ENCODE data around the gene ACOT13.
"Not testable (repeated sequence)": the region's sequence is repeated elsewhere in the genome, so short reads cannot be mapped to it uniquely, and the experiment has no call there.

The ACOT13 gene

DNA sequence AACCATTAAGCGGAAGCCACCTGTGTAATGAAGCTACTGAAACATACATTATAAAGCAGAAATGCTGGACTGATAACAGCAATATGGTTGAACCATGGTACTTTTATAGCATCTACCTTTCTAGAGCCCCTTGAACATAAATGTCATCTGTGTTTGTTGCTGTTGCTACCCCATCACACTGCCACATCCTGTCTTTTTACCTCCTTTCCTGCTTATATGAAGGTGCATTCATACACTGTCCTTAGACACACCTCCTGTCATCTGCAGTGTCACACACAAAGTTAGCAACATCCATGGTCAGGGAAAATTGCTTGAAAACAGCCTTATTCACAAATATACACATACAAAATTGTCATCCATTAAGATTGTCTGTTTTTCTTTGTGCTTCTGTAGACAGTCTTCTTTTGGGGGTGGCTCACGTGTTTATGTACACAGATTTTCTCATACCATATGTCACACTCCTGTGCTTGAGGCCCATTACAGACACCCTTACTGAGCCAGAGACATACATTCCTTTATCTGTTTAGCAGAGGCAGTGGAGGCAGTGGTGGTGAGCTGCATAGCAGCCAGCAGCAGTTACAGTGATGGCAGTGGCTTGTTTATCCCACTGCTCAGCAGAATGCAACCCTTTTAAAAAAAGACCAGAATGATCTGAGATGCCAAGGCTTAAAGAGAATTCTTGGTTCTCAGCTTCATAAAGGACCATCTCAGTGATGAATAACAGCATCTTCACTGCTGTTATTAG, 26.1 kb downstream of the ACOT13 start:
- DNase-seq = no peak

- no peak for DNase-seq
Measured at GRCh38 chr6:24694198-24694597, 27.3 kb downstream of the ACOT13 start.

DNA sequence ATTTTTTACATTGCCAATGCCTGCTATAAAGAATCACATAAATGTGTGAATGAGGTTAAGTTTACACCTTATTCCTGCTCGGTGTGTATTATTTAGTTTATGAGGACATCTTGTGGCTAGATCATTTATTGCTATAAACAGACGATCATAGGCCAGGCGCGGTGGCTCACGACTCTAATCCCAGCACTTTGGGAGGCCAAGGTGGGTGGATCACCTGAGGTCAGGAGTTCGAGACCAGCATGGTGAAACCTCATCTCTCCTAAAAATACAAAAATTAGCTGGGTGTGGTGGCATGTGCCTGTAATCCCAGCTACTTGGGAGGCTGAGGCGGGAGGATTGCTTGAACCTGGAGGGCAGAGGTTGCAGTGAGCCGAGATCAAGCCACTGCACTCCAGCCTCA, 28.8 kb downstream of the ACOT13 start:
- not testable (repeated sequence) for DNase-seq

GRCh38 chr6:24696097-24696496, 29.2 kb downstream of the ACOT13 start:
- DNase-seq = no peak

DNA sequence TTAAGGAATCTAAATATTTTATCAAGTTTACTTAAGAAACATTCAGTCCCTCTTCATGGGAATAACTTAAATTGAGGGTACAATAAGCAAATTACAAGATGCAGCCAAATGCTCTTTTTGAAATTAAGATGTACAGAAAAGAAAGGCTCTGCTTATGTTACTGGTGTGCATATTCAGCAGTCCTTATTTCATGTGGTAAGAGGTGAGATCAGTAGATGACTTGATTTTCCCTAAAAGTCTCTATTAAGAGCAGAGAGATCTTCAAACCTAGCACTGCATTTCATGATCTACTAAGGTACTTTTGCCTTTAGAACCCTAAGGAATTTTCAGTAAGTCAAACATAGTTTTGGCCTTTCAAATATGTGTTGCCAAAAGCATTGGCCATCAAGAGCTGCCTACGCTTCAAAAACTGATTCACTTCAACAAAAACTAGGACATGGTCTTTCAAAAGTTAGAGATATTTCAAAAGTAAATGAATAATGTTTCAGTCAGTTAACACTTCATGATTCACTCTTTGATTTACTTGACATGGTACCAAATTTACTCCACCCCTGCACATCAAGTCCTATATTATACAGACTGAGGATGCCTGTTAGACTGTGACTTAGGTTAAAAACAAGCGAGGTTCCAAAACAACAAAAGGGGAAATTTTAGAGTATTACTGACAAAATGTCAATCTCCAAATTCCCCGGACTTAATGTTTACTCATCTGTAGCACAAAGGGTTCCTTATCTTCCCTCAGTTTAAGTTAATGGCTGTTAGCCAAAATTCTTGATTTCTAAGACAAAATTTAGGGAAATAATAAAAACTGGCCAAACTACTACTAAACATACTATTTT, 32.9 kb downstream of the ACOT13 start:
- no peak for DNase-seq

GRCh38 chr6:24702720-24703282, 35.9 kb downstream of the ACOT13 start:
- DNase-seq = no peak

GRCh38 chr6:24704468-24704867, 37.6 kb downstream of the ACOT13 start:
- no peak for DNase-seq

DNA sequence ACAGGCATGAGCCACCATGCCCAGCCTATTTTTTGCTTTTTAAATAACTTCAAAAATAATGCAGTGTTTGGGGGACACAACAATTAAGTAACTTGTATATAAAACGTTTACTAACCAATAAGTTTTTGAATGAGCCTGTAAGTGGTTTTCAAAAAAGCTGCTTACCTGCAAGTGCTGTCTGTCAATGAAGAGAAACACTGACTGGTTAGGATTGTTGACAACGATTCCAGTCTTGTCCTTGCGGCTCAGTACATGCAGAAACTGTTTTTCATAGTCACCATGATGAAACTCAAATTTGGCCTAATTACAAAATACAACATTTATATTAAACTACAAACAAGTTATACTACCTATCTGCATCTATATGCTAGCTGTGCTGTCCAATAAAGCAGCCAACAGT, 41.7 kb downstream of the ACOT13 start:
- DNase-seq = no peak

DNA sequence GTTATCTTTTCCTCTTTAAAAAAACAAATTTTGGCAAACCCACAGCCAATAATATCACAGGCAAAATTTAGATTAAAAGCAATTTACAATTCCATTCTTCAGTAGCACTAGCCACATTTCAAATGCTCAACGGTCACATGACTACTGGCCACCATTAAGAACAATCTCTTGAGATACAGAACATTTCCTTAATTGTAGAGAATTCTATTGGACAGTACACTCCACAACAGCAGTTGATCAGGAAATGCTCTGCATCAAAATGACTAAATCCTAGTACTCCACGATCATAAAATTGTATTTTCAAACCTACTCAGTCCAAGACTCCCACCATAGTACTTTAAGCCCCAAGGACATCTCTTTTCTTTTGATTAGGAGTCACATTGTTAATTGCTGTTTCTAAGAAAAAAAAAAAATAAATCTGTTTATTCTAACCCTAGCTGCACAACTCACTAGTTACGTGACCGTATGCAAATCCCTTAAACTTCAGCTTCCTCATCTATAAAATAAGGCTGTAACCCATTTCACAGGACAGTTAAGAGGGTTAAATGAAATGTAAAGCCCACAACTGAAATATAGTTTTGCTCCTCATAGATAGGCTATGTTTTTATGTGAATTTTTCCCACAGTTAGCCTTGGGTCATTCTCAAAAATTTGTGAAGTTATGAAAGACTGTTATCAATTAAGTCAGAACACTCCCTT, 42.3 kb downstream of the ACOT13 start:
- DNase-seq = no peak

DNA sequence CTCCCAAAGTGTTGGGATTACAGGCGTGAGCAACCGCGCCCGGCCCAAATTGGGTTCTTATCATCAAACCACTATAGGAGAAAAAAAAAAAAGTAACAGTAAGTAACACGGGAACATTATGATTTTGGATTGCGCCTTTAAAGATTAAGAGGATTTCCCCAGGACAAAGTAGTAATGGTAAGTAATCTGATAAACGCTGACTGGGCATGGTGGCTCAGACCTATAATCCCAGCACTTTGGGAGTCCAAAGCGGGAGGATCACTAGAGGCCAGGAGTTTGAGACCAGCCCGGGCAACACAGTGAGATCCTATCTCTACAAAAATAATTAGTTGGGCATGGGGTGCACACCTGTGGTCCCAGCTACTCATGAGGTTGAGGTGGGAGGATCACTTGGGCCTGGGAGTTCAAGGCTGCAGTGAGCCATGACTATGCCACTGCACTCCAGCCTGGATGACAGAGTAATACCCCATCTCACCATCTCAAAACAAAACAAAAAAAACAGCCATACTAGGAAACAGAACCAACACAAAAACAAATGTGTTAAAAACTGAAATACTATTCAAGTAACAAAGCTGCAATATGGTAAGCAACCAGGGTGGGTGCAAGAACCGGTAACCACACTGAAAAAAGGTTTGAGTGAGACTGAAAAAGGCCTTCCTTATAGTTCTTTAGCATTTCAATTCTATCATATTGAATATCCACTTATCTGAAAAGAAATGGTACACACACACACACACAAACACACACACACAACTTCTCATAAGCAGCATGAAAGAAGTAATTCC, 43.8 kb downstream of the ACOT13 start:
- no peak for DNase-seq

DNA sequence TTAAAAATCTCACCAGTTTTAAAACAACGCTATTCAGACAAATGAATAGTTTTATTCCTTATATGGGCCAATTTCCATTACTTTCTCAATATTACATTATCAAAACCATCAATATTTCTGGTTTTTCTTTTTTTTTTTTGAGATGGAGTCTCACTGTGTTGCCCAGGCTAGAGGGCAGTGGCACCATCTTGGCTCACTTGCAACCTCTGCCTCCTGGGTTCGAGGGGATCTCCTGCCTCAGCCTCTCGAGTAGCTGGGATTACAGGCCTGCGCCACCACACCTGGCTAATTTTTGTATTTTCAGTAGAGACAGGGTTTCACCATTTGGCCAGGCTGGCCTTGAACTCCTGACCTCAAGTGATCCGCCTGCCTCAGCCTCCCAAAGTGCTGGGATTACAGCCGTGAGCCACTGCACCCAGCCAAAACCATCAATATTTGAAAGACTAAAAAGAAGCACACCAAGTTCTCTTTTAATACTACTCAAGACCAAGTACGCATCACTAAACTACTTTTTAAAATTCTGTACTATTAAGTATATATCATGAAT, 49.8 kb downstream of the ACOT13 start:
- not testable (repeated sequence) for DNase-seq

- no peak for DNase-seq
Measured at GRCh38 chr6:24718449-24719124, 51.7 kb downstream of the ACOT13 start.

GRCh38 chr6:24719125-24719971, 52.5 kb downstream of the ACOT13 start, which contains the start of gene C6orf62:
TSS of gene C6orf62 (minus strand) at chr6:24719154. CDS start at chr6:24718668, 486 bp downstream.
- DNase-seq = peak; percentile 18

DNA sequence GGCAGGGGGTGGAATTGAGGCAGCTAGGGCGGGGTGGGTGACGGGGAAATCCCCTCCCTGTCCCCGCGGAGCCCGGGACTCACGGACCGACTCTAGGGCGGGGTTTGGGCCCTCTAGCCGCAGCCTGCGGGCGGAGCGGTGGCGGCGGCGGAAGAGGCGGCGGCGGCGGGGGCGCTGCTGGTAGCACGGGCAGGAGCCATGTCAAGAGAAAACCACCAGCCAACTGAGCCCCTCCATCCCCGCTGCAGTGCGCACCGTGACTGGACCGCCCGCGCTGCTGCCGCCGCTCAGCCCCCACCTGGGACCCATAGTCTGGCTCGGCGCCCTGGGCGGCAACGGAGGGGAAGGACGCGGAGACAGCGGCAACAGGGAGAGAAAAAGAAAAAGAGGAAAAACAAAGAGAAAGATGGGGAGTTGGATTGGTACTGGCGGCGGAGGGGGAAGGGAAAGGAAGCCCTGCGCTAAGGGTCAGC, 53.3 kb downstream of the ACOT13 start:
- peak; percentile 62 for DNase-seq

DNA sequence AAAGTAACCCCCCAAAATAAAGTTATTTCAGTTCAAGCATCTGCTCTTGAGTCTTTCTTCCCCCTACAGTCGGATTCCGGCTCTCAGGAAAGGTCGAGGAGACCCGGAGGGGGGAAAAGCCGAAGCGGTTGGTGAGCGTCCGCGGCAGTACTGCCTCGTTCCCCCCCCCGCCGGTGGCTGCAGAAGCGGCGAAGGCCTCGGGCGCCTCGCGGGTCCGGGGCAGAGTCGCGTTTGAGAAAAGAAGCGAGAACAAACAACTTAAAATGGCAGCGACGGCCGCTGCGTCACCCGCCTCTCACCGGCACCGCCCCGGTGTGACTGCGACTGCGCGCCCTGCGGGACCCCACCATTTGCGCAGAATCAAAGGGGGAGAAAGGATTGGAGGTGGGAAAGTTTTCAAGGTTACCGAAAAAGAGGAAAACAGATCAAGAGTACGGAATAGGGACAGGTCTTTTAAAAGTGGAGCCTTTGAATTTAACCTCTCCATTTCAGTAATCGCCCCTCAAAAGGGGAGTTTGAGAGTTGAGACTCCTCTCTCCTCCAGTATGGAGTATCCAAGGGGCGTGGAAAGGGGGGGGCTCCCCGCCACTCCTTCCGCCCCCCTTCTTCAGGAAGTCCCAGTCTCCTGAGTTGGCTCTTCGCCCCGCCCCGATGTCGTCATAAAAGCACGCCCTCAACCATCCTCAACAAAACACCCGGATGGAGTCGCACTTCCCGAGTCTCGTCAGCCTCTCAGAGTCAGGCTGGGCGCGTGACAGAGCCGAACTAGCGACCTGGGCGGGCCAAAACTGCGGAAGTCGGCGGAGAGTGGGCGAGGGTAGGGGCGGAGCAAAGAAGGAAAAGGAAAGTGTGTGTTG, 54.0 kb downstream of the ACOT13 start:
- DNase-seq = peak; percentile 99

DNA sequence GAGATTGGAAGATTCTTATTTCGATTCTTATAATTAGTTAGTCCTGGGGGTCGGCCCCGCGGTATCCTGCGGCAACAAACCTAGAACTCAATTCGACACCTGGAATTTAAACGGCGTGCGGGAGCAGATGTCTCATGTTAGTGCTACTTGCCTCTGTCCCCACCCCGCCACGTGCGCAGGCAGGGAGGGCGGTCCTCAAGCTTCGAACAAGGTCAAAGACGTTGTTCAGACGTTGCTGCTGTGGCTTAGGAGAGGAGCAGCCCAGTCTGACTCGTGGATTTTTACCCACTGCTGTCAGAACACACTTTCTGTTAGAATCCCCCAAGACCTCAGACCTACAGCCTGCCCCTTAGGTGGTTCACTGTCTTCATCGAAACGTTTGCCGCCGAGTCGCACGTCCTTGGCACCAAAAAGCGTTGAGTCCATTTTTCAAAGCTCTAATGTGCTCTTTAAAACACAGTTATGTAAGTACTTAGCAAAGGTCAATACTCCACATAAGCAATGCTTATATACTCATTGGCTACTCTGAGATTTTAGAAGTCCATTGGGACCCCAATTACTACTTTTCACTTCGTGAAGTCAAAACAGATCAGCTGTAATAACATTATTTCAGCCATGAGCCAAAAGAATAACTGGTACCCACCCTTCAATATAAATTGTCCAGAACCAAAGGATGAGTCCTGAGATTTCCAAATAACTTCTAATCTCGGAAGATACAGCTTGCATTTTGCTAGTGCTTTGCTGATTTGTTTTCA, 54.8 kb downstream of the ACOT13 start:
- DNase-seq = peak; percentile 85

- DNase-seq = no peak
Measured at GRCh38 chr6:24723270-24723669, 56.4 kb downstream of the ACOT13 start.

GRCh38 chr6:24730653-24731052, 63.8 kb downstream of the ACOT13 start:
- not testable (repeated sequence) for DNase-seq
